HG03439 (cell line): ENCODE data around the gene LRP11.

Experiments used
- ATAC-seq: cut with Tn5 transposase; IDR thresholded peaks from one replicate; pipeline ENCODE4 v1.9.1; 2021; ENCODE audit warnings: mild to moderate bottlenecking, moderate library complexity; ENCODE audit not compliant: unreplicated experiment

Gene LRP11

GRCh38 chr6:149809798-149810197, 54.4 kb downstream of the LRP11 start:
- no peak for ATAC-seq

- no peak for ATAC-seq
Measured at GRCh38 chr6:149806127-149806526, 58.0 kb downstream of the LRP11 start.

- ATAC-seq, result no peak
Measured at GRCh38 chr6:149783551-149783950, 80.6 kb downstream of the LRP11 start.

GRCh38 chr6:149782337-149782736, 81.8 kb downstream of the LRP11 start:
- no peak for ATAC-seq

- no peak for ATAC-seq
Measured at GRCh38 chr6:149781715-149782114, 82.4 kb downstream of the LRP11 start.

- no peak for ATAC-seq
Measured at GRCh38 chr6:149779644-149779963, 84.6 kb downstream of the LRP11 start.

GRCh38 chr6:149777624-149778023, 86.5 kb downstream of the LRP11 start:
- ATAC-seq, result no peak

GRCh38 chr6:149771925-149772324, 92.2 kb downstream of the LRP11 start:
- ATAC-seq, result no peak

GRCh38 chr6:149771185-149771584, 93.0 kb downstream of the LRP11 start:
- ATAC-seq, result no peak

GRCh38 chr6:149769676-149770075, 94.5 kb downstream of the LRP11 start:
- ATAC-seq, result no peak
